Measurements from ENCODE around the gene UFD1.

GRCh38 chr22:19494676-19495173 is 15.7 kb upstream of the UFD1 start:
- TF ChIP-seq CTCF (IDR thresholded peaks at IDR 0.05) (no peak), POLR2AphosphoS5 (IDR thresholded peaks at IDR 0.05) (no peak)
